NCI-H1092 (cell line): ENCODE data around the gene ZNF407.
"Not testable (repeated sequence)": the region's sequence is repeated elsewhere in the genome, so short reads cannot be mapped to it uniquely, and the experiment has no call there.

Experiments used
- DNase-seq: peaks from one replicate; lab custom pipeline; 2025; lab: John Stamatoyannopoulos, UW

ZNF407 gene

GRCh38 chr18:74597662-74598349 lies at the start of gene ZNF407:
ZNF407 (plus strand) TSS chr18:74597870; CDS start chr18:74631020, 33,150 bp downstream.
- DNase-seq: peak; percentile 91

- no peak for DNase-seq
Measured at GRCh38 chr18:74549591-74550104, 48.0 kb upstream of the ZNF407 start.

GRCh38 chr18:74550886-74551285 lies 46.8 kb upstream of the ZNF407 start:
- DNase-seq: no peak

- DNase-seq: no peak
Measured at GRCh38 chr18:74551452-74551851, 46.2 kb upstream of the ZNF407 start.

GRCh38 chr18:74551936-74552555 lies 45.6 kb upstream of the ZNF407 start:
- DNase-seq: peak; percentile 88

GRCh38 chr18:74556126-74556525 lies 41.5 kb upstream of the ZNF407 start:
- DNase-seq: no peak

- no peak for DNase-seq
Measured at GRCh38 chr18:74558096-74558495, 39.6 kb upstream of the ZNF407 start.

- DNase-seq: no peak
Measured at GRCh38 chr18:74562131-74562730, 35.4 kb upstream of the ZNF407 start.

GRCh38 chr18:74562775-74563174 lies 34.9 kb upstream of the ZNF407 start:
- no peak for DNase-seq

- no peak for DNase-seq
Measured at GRCh38 chr18:74563999-74564398, 33.7 kb upstream of the ZNF407 start.

- DNase-seq: not testable (repeated sequence)
Measured at GRCh38 chr18:74565164-74565563, 32.5 kb upstream of the ZNF407 start.

- DNase-seq: not testable (repeated sequence)
Measured at GRCh38 chr18:74565993-74566392, 31.7 kb upstream of the ZNF407 start.

GRCh38 chr18:74567822-74568221 lies 29.8 kb upstream of the ZNF407 start:
- no peak for DNase-seq

GRCh38 chr18:74569401-74569800 lies 28.3 kb upstream of the ZNF407 start:
- no peak for DNase-seq

GRCh38 chr18:74570266-74570665 lies 27.4 kb upstream of the ZNF407 start:
- no peak for DNase-seq

- DNase-seq: no peak
Measured at GRCh38 chr18:74571895-74572680, 25.6 kb upstream of the ZNF407 start.

GRCh38 chr18:74573053-74573452 lies 24.6 kb upstream of the ZNF407 start:
- DNase-seq: no peak

- no peak for DNase-seq
Measured at GRCh38 chr18:74574916-74575315, 22.8 kb upstream of the ZNF407 start.

- no peak for DNase-seq
Measured at GRCh38 chr18:74577019-74577418, 20.7 kb upstream of the ZNF407 start.

- no peak for DNase-seq
Measured at GRCh38 chr18:74579496-74580065, 18.1 kb upstream of the ZNF407 start.

GRCh38 chr18:74582642-74583041 lies 15.0 kb upstream of the ZNF407 start:
- no peak for DNase-seq

GRCh38 chr18:74587441-74587840 lies 10.2 kb upstream of the ZNF407 start:
- no peak for DNase-seq
